Keratinocyte (primary cell): ENCODE data around the gene TMA7B.

Experiments used
- EZH2 ChIP-seq: IDR thresholded peaks from one replicate; pipeline ENCODE4 v1.6.1; 2012; ENCODE audit warnings: inconsistent platforms, mild to moderate bottlenecking, low read length, moderate library complexity
- TF ChIP-seq, protein P1 (sequence below), 3 experiments: IDR thresholded peaks in 1 of 3; conservative IDR thresholded peaks in 1 of 3; optimal IDR thresholded peaks in 1 of 3; 2 replicates in 2 of 3; 3 replicates in 1 of 3; pipeline versions ENCODE3 to v1.5.1; 2011; ENCODE audit warnings: low read length in 3 of 3, mild to moderate bottlenecking in 3 of 3, moderate library complexity in 2 of 3, control low read depth in 1 of 3, inconsistent platforms in 1 of 3; ENCODE audit not compliant: insufficient read depth in 2 of 3; ENCODE audit errors: extremely low read depth in 1 of 3

DNA sequence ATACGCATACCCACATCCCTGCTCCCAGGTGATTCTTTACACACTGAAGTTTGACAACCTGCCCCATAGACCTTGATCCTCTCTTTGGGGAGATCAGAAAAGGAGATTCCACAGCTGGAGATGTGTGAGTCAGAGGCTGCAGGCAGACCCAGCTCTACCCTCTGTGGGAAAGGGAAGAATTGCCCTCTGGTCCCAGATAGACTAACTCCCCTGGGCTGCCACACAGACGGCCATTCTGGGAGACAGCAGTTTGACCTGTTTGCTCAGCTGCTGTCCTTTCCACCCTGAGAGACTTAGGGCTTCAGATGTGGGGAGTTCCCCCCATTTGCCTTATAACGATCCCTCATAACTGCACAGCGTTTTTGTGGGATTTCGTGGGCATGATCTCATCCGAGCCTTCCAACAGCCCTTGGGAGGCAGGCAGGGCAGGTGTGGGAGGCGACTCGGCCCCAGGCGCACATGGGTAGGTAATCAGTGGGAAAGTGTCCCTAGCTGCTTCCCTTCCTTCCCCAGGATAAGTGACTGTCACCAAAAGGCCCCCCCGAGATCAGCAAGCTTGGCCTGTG is 48.6 kb downstream of the TMA7B start:
- TF ChIP-seq, protein P1, sequence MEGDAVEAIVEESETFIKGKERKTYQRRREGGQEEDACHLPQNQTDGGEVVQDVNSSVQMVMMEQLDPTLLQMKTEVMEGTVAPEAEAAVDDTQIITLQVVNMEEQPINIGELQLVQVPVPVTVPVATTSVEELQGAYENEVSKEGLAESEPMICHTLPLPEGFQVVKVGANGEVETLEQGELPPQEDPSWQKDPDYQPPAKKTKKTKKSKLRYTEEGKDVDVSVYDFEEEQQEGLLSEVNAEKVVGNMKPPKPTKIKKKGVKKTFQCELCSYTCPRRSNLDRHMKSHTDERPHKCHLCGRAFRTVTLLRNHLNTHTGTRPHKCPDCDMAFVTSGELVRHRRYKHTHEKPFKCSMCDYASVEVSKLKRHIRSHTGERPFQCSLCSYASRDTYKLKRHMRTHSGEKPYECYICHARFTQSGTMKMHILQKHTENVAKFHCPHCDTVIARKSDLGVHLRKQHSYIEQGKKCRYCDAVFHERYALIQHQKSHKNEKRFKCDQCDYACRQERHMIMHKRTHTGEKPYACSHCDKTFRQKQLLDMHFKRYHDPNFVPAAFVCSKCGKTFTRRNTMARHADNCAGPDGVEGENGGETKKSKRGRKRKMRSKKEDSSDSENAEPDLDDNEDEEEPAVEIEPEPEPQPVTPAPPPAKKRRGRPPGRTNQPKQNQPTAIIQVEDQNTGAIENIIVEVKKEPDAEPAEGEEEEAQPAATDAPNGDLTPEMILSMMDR (optimal IDR thresholded peaks at IDR 0.05 in 1 of 3, IDR thresholded peaks at IDR 0.05 in 1 of 3, conservative IDR thresholded peaks at IDR 0.05 in 1 of 3; ENCODE audit: extremely low read depth in 1 of 3, insufficient read depth in 2 of 3, low read length in 3 of 3) = no peak
- no peak for TF ChIP-seq EZH2
